Ovary (tissue), 9 donors: ENCODE results near the gene FAM83D. TPM values are rescaled to one million over a fixed set of nuclear protein-coding genes. Genes with fewer than 3 reads are reported as not detected.

Source experiments
- DNase-seq, 5 donors: peaks; one replicate each; pipeline ENCODE4 v3.0.0-alpha.2; 2019 to 2020
- H3K27ac ChIP-seq, 2 donors: fragments of 200-600 bp; one replicate each; pipeline versions ENCODE4 v1.5.1 to v1.8.0; 2019 to 2022
- H3K27me3 ChIP-seq: fragments of 200-600 bp; one replicate; pipeline ENCODE4 v1.8.0; 2022
- H3K36me3 ChIP-seq: fragments of 200-600 bp; sonication (generic); one replicate; pipeline ENCODE4 v1.5.1; 2019
- H3K4me1 ChIP-seq: one replicate; pipeline ENCODE4 v1.8.1; 2013; ENCODE audit warnings: mild to moderate bottlenecking, moderate library complexity; ENCODE audit not compliant: insufficient read depth
- H3K4me3 ChIP-seq: fragments of 200-600 bp; sonication (generic); one replicate; pipeline ENCODE4 v1.5.1; 2017
- H3K9me3 ChIP-seq, 2 donors: fragments of 200-600 bp in 1 of 2; sonication (generic) in 1 of 2; one replicate each; pipeline versions ENCODE4 v1.5.1 to v1.8.1; 2013 to 2019; ENCODE audit warnings: mild to moderate bottlenecking in 1 of 2, moderate library complexity in 1 of 2
- CTCF ChIP-seq, 3 donors: fragments of 450-650 bp in 2 of 3; fragments of 200-600 bp in 1 of 3; IDR thresholded peaks; one replicate each; pipeline versions ENCODE4 v1.5.1 to v1.8.0; 2016 to 2022; ENCODE audit warnings: antibody characterized with exemption in 3 of 3, mild to moderate bottlenecking in 1 of 3
- EP300 ChIP-seq: sonication (generic); formaldehyde crosslinking; IDR thresholded peaks from one replicate; pipeline ENCODE4 v1.6.1; 2017; ENCODE audit warnings: antibody characterized with exemption
- POLR2A ChIP-seq: fragments of 450-650 bp; IDR thresholded peaks from one replicate; pipeline ENCODE4 v1.6.1; 2017; ENCODE audit warnings: antibody characterized with exemption, mild to moderate bottlenecking, moderate library complexity
- WGBS, 3 donors: extraction: QIAGEN DNeasy Blood & Tissue Kit in 1 of 3; methylation state at CpG; one replicate each; pipeline versions ENCODE4 v1.1.5 to v1.1.7; 2013 to 2017; 5-methylcytosine and 5-hydroxymethylcytosine counted together
- intact Hi-C, 4 donors: fragments of 100-400 bp; cut with DNase I; formaldehyde crosslinking; loops; one replicate each; pipeline versions ENCODE4 v1.11.0 to v1.15.1; 2022 to 2023
- polyA plus RNA-seq, 2 donors: library from polyadenylated mRNA; stranded (reverse); fragments of 200-250 nt in 1 of 2; fragments of 350-450 nt in 1 of 2; fragmentation: Illumina TruSeq in 1 of 2; extraction: RNeasy Lipid Tissue Mini Kit (QIAGEN cat#74804) in 1 of 2; gene quantifications; one replicate each; pipeline ENCODE4 v1.2.3, GENCODE V29; 2013 to 2014
- total RNA-seq, 7 donors: library from RNA; depleted of rRNA in 2 of 7; stranded (reverse); fragments of >200 nt in 2 of 7; fragmentation: NEBNext Ultra II Directional in 3 of 7; extraction: Animal tissue kit (Norgen Biotek cat#: 25700) in 3 of 7; gene quantifications; one replicate each; pipeline versions ENCODE4 v1.1.0 to v1.2.4, GENCODE V29; 2016 to 2023
- donor health status: DM: no; HTN: no; CAD: no; lungs with moderate emphysema.
- donor health status: DM: no; HTN: no; CAD: no.
- donor health status: Bipolar disorder and iron deficiency.
- donor health status: DM: yes; HTN: yes; CAD: no.
- donor health status: DM: no; HTN: no; CAD: no.
- donor health status: DM: yes; HTN: yes; CAD: no.

The FAM83D gene
- total and polyA plus RNA-seq, 9 donors, result 0.18 to 2.5 (median 0.62) TPM; not detected in 1

- H3K27ac ChIP-seq, result no peak overlapping the region
- intact Hi-C loops, result no loop called here
- H3K4me1 ChIP-seq, result peaks cover 4% of the 10 kb centered on the region
- no peaks in the 10 kb centered on the region for H3K9me3 ChIP-seq
- DNase-seq, result no peak
- TF ChIP-seq POLR2A (no peak), CTCF (IDR thresholded peaks at IDR 0.05) (no peak), EP300 (no peak)
- H3K36me3 ChIP-seq, result no peaks in the 10 kb centered on the region
- no peaks in the 10 kb centered on the region for H3K27me3 ChIP-seq
- H3K4me3 ChIP-seq, result no peak overlapping the region
- 77 to 91% (median 80%) methylated on average over 4 of the region's 4 CpGs for WGBS, 3 donors
These were observed 43.5 kb downstream of the FAM83D start for GRCh38 chr20:38969708-38970107.

- Histone ChIP-seq H3K36me3 (no peaks in the 10 kb centered on the region), H3K4me3 (no peak overlapping the region), H3K9me3 (no peaks in the 10 kb centered on the region), H3K4me1 (peaks cover 4% of the 10 kb centered on the region), H3K27ac (no peak overlapping the region), H3K27me3 (no peaks in the 10 kb centered on the region)
- no peak for DNase-seq
- 87 to 100% (median 92%) methylated on average over 1 of the region's 1 CpG for WGBS, 3 donors
- TF ChIP-seq CTCF (IDR thresholded peaks at IDR 0.05), result no peak
- TF ChIP-seq POLR2A, result no peak
- TF ChIP-seq EP300, result no peak
- intact Hi-C loops, result no loop called here
These were observed 44.1 kb downstream of the FAM83D start for GRCh38 chr20:38970302-38970701.

- Histone ChIP-seq H3K36me3 (no peaks in the 10 kb centered on the region), H3K4me3 (no peak overlapping the region), H3K9me3 (no peaks in the 10 kb centered on the region), H3K27ac (no peak overlapping the region), H3K4me1 (peaks cover 4% of the 10 kb centered on the region), H3K27me3 (no peaks in the 10 kb centered on the region)
- TF ChIP-seq POLR2A (no peak), CTCF (IDR thresholded peaks at IDR 0.05) (no peak), EP300 (no peak)
- intact Hi-C loops, result no loop called here
- DNase-seq, result no peak
These were observed 46.9 kb downstream of the FAM83D start for GRCh38 chr20:38973107-38973506.

- H3K27me3 ChIP-seq, result no peaks in the 10 kb centered on the region
- no peaks in the 10 kb centered on the region for H3K9me3 ChIP-seq
- H3K36me3 ChIP-seq, result no peaks in the 10 kb centered on the region
- peak; percentile 31 to 52 (median 44) for DNase-seq
- intact Hi-C loops, result no loop called here
- WGBS, 3 donors, result 16 to 52% (median 27%) methylated on average over 5 of the region's 5 CpGs
- H3K4me3 ChIP-seq, result no peak overlapping the region
- TF ChIP-seq POLR2A, result no peak
- no peak for TF ChIP-seq CTCF (IDR thresholded peaks at IDR 0.05)
- no peak for TF ChIP-seq EP300
- no peak overlapping the region for H3K27ac ChIP-seq
- H3K4me1 ChIP-seq, result peaks cover 4% of the 10 kb centered on the region
These were observed 47.4 kb downstream of the FAM83D start for GRCh38 chr20:38973645-38974044.
